ENCODE measurements around the gene NRG3.

NRG3 gene

GRCh38 chr10:82572744-82573143 lies 697.8 kb downstream of the NRG3 start:
- no peak for DNase-seq
- H3K4me1 Mint-ChIP-seq (ENCODE audit: low read depth), result no peaks in the 10 kb centered on the region
- H3K27ac Mint-ChIP-seq, result no peak overlapping the region
- no peaks in the 10 kb centered on the region for H3K27me3 Mint-ChIP-seq
- no peaks in the 10 kb centered on the region for H3K36me3 Mint-ChIP-seq (ENCODE audit: low read depth)
- no peak overlapping the region for H3K4me3 Mint-ChIP-seq
- peaks cover 3% of the 10 kb centered on the region for H3K9me3 Mint-ChIP-seq

- H3K27me3 Mint-ChIP-seq, result no peaks in the 10 kb centered on the region
- H3K27ac Mint-ChIP-seq, result no peak overlapping the region
- H3K4me3 Mint-ChIP-seq, result no peak overlapping the region
- no peak for DNase-seq
- H3K9me3 Mint-ChIP-seq, result peaks cover 5% of the 10 kb centered on the region
- no peaks in the 10 kb centered on the region for H3K4me1 Mint-ChIP-seq (ENCODE audit: low read depth)
- no peaks in the 10 kb centered on the region for H3K36me3 Mint-ChIP-seq (ENCODE audit: low read depth)
Observed at GRCh38 chr10:82574081-82574480, 699.1 kb downstream of the NRG3 start.

GRCh38 chr10:82575318-82575717 lies 700.3 kb downstream of the NRG3 start:
- H3K36me3 Mint-ChIP-seq (ENCODE audit: low read depth), result no peaks in the 10 kb centered on the region
- H3K4me3 Mint-ChIP-seq, result no peak overlapping the region
- no peaks in the 10 kb centered on the region for H3K27me3 Mint-ChIP-seq
- H3K9me3 Mint-ChIP-seq, result peaks cover 2% of the 10 kb centered on the region
- no peak for DNase-seq
- no peak overlapping the region for H3K27ac Mint-ChIP-seq
- H3K4me1 Mint-ChIP-seq (ENCODE audit: low read depth), result no peaks in the 10 kb centered on the region

- Mint-ChIP-seq H3K9me3 (peaks cover 2% of the 10 kb centered on the region), H3K36me3 (ENCODE audit: low read depth) (no peaks in the 10 kb centered on the region), H3K4me3 (no peak overlapping the region), H3K4me1 (ENCODE audit: low read depth) (no peaks in the 10 kb centered on the region), H3K27me3 (no peaks in the 10 kb centered on the region), H3K27ac (no peak overlapping the region)
- DNase-seq, result no peak
Observed at GRCh38 chr10:82576093-82576492, 701.1 kb downstream of the NRG3 start.

GRCh38 chr10:82581940-82582339 lies 706.9 kb downstream of the NRG3 start:
- DNase-seq, result no peak
- Mint-ChIP-seq H3K27me3 (no peaks in the 10 kb centered on the region), H3K4me3 (no peak overlapping the region), H3K9me3 (peaks cover 2% of the 10 kb centered on the region), H3K4me1 (ENCODE audit: low read depth) (no peaks in the 10 kb centered on the region), H3K27ac (no peak overlapping the region), H3K36me3 (ENCODE audit: low read depth) (no peaks in the 10 kb centered on the region)

- Mint-ChIP-seq H3K27ac (no peak overlapping the region), H3K4me3 (no peak overlapping the region), H3K9me3 (peaks cover 8% of the 10 kb centered on the region), H3K36me3 (ENCODE audit: low read depth) (no peaks in the 10 kb centered on the region), H3K27me3 (no peaks in the 10 kb centered on the region), H3K4me1 (ENCODE audit: low read depth) (no peaks in the 10 kb centered on the region)
- DNase-seq, result no peak
Observed at GRCh38 chr10:82591421-82591820, 716.4 kb downstream of the NRG3 start.

- Mint-ChIP-seq H3K27ac (no peak overlapping the region), H3K27me3 (no peaks in the 10 kb centered on the region), H3K36me3 (ENCODE audit: low read depth) (no peaks in the 10 kb centered on the region), H3K4me1 (ENCODE audit: low read depth) (no peaks in the 10 kb centered on the region), H3K9me3 (peaks cover 10% of the 10 kb centered on the region), H3K4me3 (no peak overlapping the region)
- no peak for DNase-seq
Observed at GRCh38 chr10:82597840-82598239, 722.8 kb downstream of the NRG3 start.

GRCh38 chr10:82609845-82610244 lies 734.9 kb downstream of the NRG3 start:
- no peaks in the 10 kb centered on the region for H3K4me1 Mint-ChIP-seq (ENCODE audit: low read depth)
- no peak overlapping the region for H3K27ac Mint-ChIP-seq
- peaks cover 2% of the 10 kb centered on the region for H3K9me3 Mint-ChIP-seq
- H3K27me3 Mint-ChIP-seq, result no peaks in the 10 kb centered on the region
- no peaks in the 10 kb centered on the region for H3K36me3 Mint-ChIP-seq (ENCODE audit: low read depth)
- DNase-seq, result no peak
- H3K4me3 Mint-ChIP-seq, result no peak overlapping the region

- no peak overlapping the region for H3K27ac Mint-ChIP-seq
- no peak overlapping the region for H3K4me3 Mint-ChIP-seq
- no peaks in the 10 kb centered on the region for H3K9me3 Mint-ChIP-seq
- DNase-seq, result no peak
- H3K4me1 Mint-ChIP-seq (ENCODE audit: low read depth), result no peaks in the 10 kb centered on the region
- no peaks in the 10 kb centered on the region for H3K36me3 Mint-ChIP-seq (ENCODE audit: low read depth)
- no peaks in the 10 kb centered on the region for H3K27me3 Mint-ChIP-seq
Observed at GRCh38 chr10:82618007-82618406, 743.0 kb downstream of the NRG3 start.

- Mint-ChIP-seq H3K27me3 (no peaks in the 10 kb centered on the region), H3K4me1 (ENCODE audit: low read depth) (no peaks in the 10 kb centered on the region), H3K9me3 (no peaks in the 10 kb centered on the region), H3K4me3 (no peak overlapping the region), H3K27ac (no peak overlapping the region), H3K36me3 (ENCODE audit: low read depth) (no peaks in the 10 kb centered on the region)
- DNase-seq, result no peak
Observed at GRCh38 chr10:82621680-82622079, 746.7 kb downstream of the NRG3 start.

GRCh38 chr10:82622479-82622878 lies 747.5 kb downstream of the NRG3 start:
- H3K27ac Mint-ChIP-seq, result no peak overlapping the region
- no peak for DNase-seq
- H3K27me3 Mint-ChIP-seq, result no peaks in the 10 kb centered on the region
- H3K4me1 Mint-ChIP-seq (ENCODE audit: low read depth), result no peaks in the 10 kb centered on the region
- no peaks in the 10 kb centered on the region for H3K9me3 Mint-ChIP-seq
- H3K36me3 Mint-ChIP-seq (ENCODE audit: low read depth), result no peaks in the 10 kb centered on the region
- H3K4me3 Mint-ChIP-seq, result no peak overlapping the region

GRCh38 chr10:82625512-82626189 lies 750.7 kb downstream of the NRG3 start:
- Mint-ChIP-seq H3K27me3 (no peaks in the 10 kb centered on the region), H3K36me3 (ENCODE audit: low read depth) (no peaks in the 10 kb centered on the region), H3K4me3 (no peak overlapping the region), H3K4me1 (ENCODE audit: low read depth) (no peaks in the 10 kb centered on the region), H3K27ac (no peak overlapping the region), H3K9me3 (no peaks in the 10 kb centered on the region)
- no peak for DNase-seq

GRCh38 chr10:82628373-82628772 lies 753.4 kb downstream of the NRG3 start:
- Mint-ChIP-seq H3K27me3 (no peaks in the 10 kb centered on the region), H3K36me3 (ENCODE audit: low read depth) (no peaks in the 10 kb centered on the region), H3K27ac (no peak overlapping the region), H3K9me3 (peaks cover 7% of the 10 kb centered on the region), H3K4me1 (ENCODE audit: low read depth) (no peaks in the 10 kb centered on the region), H3K4me3 (no peak overlapping the region)
- no peak for DNase-seq

- H3K27me3 Mint-ChIP-seq, result no peaks in the 10 kb centered on the region
- no peak for DNase-seq
- H3K36me3 Mint-ChIP-seq (ENCODE audit: low read depth), result no peaks in the 10 kb centered on the region
Observed at GRCh38 chr10:82643076-82643475, 768.1 kb downstream of the NRG3 start.

GRCh38 chr10:82643601-82644000 lies 768.6 kb downstream of the NRG3 start:
- H3K36me3 Mint-ChIP-seq (ENCODE audit: low read depth), result no peaks in the 10 kb centered on the region
- H3K4me1 Mint-ChIP-seq (ENCODE audit: low read depth), result no peaks in the 10 kb centered on the region
- H3K4me3 Mint-ChIP-seq, result no peak overlapping the region
- H3K27ac Mint-ChIP-seq, result no peak overlapping the region
- peaks cover 7% of the 10 kb centered on the region for H3K9me3 Mint-ChIP-seq
- no peak for DNase-seq
- H3K27me3 Mint-ChIP-seq, result no peaks in the 10 kb centered on the region

More at GRCh38 chr10:82643076-82643475, 768.1 kb downstream of the NRG3 start:
- Mint-ChIP-seq H3K27ac (no peak overlapping the region), H3K4me3 (no peak overlapping the region), H3K9me3 (peaks cover 7% of the 10 kb centered on the region), H3K4me1 (ENCODE audit: low read depth) (no peaks in the 10 kb centered on the region)

- H3K4me1 Mint-ChIP-seq (ENCODE audit: low read depth), result no peaks in the 10 kb centered on the region
- DNase-seq, result no peak
- H3K27me3 Mint-ChIP-seq, result no peaks in the 10 kb centered on the region
- no peak overlapping the region for H3K27ac Mint-ChIP-seq
- no peak overlapping the region for H3K4me3 Mint-ChIP-seq
- H3K9me3 Mint-ChIP-seq, result peaks cover 4% of the 10 kb centered on the region
- no peaks in the 10 kb centered on the region for H3K36me3 Mint-ChIP-seq (ENCODE audit: low read depth)
Observed at GRCh38 chr10:82645221-82645620, 770.2 kb downstream of the NRG3 start.
